ENCODE results near the gene MED28. TPM values are rescaled to one million over a fixed set of nuclear protein-coding genes. Genes with fewer than 3 reads are reported as not detected.

The MED28 gene
- polyA plus RNA-seq, 1 donor from 2014 or later, result 33.7 TPM

- no peaks in the 10 kb centered on the region for H3K9me2 ChIP-seq (ENCODE audit: insufficient read depth, low read length)
These were observed 51.4 kb downstream of the MED28 start for GRCh38 chr4:17665852-17666251.

GRCh38 chr4:17667253-17667652 lies 52.8 kb downstream of the MED28 start:
- no peak overlapping the region for H3K27ac ChIP-seq (ENCODE audit: low read length)
- H3K4me3 ChIP-seq (ENCODE audit: low read length), result no peak overlapping the region
- H3K4me2 ChIP-seq (ENCODE audit: low read length), result no peak overlapping the region
- H3K9me2 ChIP-seq (ENCODE audit: insufficient read depth, low read length), result no peaks in the 10 kb centered on the region
- H3K9me3 ChIP-seq (ENCODE audit: low read length), result no peaks in the 10 kb centered on the region
- no peak overlapping the region for H2AFZ ChIP-seq (ENCODE audit: low read depth, low read length)
- H3K9ac ChIP-seq (ENCODE audit: low read length), result no peak overlapping the region
- H3K79me2 ChIP-seq (replicated peaks; ENCODE audit: insufficient read depth, low read length), result no peaks in the 10 kb centered on the region
- H3K27me3 ChIP-seq (ENCODE audit: insufficient read depth, low read depth, low read length), result no peaks in the 10 kb centered on the region
- no peaks in the 10 kb centered on the region for H4K20me1 ChIP-seq (ENCODE audit: insufficient read depth)
- no peaks in the 10 kb centered on the region for H3F3A ChIP-seq (ENCODE audit: insufficient read depth, low read length, poor library complexity, severe bottlenecking)
- TF ChIP-seq SMC3 (conservative IDR thresholded peaks at IDR 0.05; ENCODE audit: poor library complexity), result no peak
- no peak for TF ChIP-seq REST (IDR thresholded peaks at IDR 0.05; ENCODE audit: borderline replicate concordance)
- TF ChIP-seq TAF1 (IDR thresholded peaks at IDR 0.05; ENCODE audit: low read depth), result no peak
- no peak for TF ChIP-seq MXI1 (conservative IDR thresholded peaks at IDR 0.05; ENCODE audit: poor library complexity, severe bottlenecking)
- no peak for TF ChIP-seq RAD21 (conservative IDR thresholded peaks at IDR 0.05)
- TF ChIP-seq CTCF (IDR thresholded peaks at IDR 0.05; ENCODE audit: poor library complexity, severe bottlenecking), result no peak
- H3K36me3 ChIP-seq (ENCODE audit: insufficient read depth, low read length), result no peaks in the 10 kb centered on the region

More at GRCh38 chr4:17665852-17666251, 51.4 kb downstream of the MED28 start:
- Histone ChIP-seq H3K4me3 (ENCODE audit: low read length) (no peak overlapping the region), H3K79me2 (replicated peaks; ENCODE audit: insufficient read depth, low read length) (no peaks in the 10 kb centered on the region), H3F3A (ENCODE audit: insufficient read depth, low read length, poor library complexity, severe bottlenecking) (no peaks in the 10 kb centered on the region), H3K4me2 (ENCODE audit: low read length) (no peak overlapping the region), H3K27ac (ENCODE audit: low read length) (no peak overlapping the region), H2AFZ (ENCODE audit: low read depth, low read length) (no peak overlapping the region), H3K27me3 (ENCODE audit: insufficient read depth, low read depth, low read length) (no peaks in the 10 kb centered on the region), H3K9me3 (ENCODE audit: low read length) (no peaks in the 10 kb centered on the region), H3K9ac (ENCODE audit: low read length) (no peak overlapping the region), H3K36me3 (ENCODE audit: insufficient read depth, low read length) (no peaks in the 10 kb centered on the region), H4K20me1 (ENCODE audit: insufficient read depth) (no peaks in the 10 kb centered on the region)
- TF ChIP-seq REST (IDR thresholded peaks at IDR 0.05; ENCODE audit: borderline replicate concordance) (no peak), CTCF (IDR thresholded peaks at IDR 0.05; ENCODE audit: poor library complexity, severe bottlenecking) (no peak), MXI1 (conservative IDR thresholded peaks at IDR 0.05; ENCODE audit: poor library complexity, severe bottlenecking) (no peak), TAF1 (IDR thresholded peaks at IDR 0.05; ENCODE audit: low read depth) (no peak), POLR2AphosphoS5 (IDR thresholded peaks at IDR 0.05) (no peak), EZH2 (IDR thresholded peaks at IDR 0.05; ENCODE audit: borderline replicate concordance, insufficient read depth, low read length, poor library complexity, severe bottlenecking) (no peak), SMC3 (conservative IDR thresholded peaks at IDR 0.05; ENCODE audit: poor library complexity) (no peak), RAD21 (conservative IDR thresholded peaks at IDR 0.05) (no peak), EP300 (conservative IDR thresholded peaks at IDR 0.05; ENCODE audit: poor library complexity, severe bottlenecking) (no peak)
